Peyer's patch (tissue), 4 donors: ENCODE data around the gene KCNJ5.

Experiments
- POLR2A ChIP-seq, 2 donors: fragments of 450-650 bp; IDR thresholded peaks; one replicate each; pipeline ENCODE4 v1.5.1; 2017; ENCODE audit warnings: antibody characterized with exemption in 2 of 2, mild to moderate bottlenecking in 2 of 2, moderate library complexity in 2 of 2
- TF ChIP-seq, protein P1 (sequence below), 6 experiments: fragments of 450-650 bp in 4 of 6; fragments of 200-600 bp in 2 of 6; sonication (generic) in 1 of 6; IDR thresholded peaks; one replicate each; pipeline ENCODE4 v1.5.1; 2017 to 2019; ENCODE audit warnings: antibody characterized with exemption in 6 of 6, mild to moderate bottlenecking in 3 of 6, moderate library complexity in 1 of 6

DNA sequence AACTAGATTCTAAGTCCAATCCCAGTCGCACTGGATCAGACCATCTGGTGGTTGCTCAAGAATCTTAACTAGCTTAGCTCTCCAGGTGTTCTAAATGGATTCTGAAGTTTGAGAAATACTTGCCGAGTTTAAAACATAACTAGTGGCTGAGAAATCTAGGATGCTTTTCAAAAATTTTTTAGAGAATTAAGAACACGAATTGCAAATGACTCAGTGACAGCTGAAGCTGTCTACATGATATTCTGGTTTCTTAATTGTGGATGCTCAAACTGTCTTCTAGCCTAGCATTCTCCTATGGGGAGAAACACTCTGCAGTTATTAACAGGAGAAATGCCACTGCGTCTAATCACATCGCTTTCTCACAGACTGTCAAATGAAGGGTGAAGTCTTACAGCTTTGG lies 71.7 kb downstream of the KCNJ5 start:
- TF ChIP-seq, protein P1, sequence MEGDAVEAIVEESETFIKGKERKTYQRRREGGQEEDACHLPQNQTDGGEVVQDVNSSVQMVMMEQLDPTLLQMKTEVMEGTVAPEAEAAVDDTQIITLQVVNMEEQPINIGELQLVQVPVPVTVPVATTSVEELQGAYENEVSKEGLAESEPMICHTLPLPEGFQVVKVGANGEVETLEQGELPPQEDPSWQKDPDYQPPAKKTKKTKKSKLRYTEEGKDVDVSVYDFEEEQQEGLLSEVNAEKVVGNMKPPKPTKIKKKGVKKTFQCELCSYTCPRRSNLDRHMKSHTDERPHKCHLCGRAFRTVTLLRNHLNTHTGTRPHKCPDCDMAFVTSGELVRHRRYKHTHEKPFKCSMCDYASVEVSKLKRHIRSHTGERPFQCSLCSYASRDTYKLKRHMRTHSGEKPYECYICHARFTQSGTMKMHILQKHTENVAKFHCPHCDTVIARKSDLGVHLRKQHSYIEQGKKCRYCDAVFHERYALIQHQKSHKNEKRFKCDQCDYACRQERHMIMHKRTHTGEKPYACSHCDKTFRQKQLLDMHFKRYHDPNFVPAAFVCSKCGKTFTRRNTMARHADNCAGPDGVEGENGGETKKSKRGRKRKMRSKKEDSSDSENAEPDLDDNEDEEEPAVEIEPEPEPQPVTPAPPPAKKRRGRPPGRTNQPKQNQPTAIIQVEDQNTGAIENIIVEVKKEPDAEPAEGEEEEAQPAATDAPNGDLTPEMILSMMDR (IDR thresholded peaks at IDR 0.05): no peak
- TF ChIP-seq POLR2A (IDR thresholded peaks at IDR 0.05): no peak
